Epidermal melanocyte (primary cell): ENCODE measurements around the gene SUGCT.
A peak's percentile ranks its signal among the peaks of the same experiment; 100 is the strongest.

Source experiments
- DNase-seq: peaks from one replicate; pipeline ENCODE4 v3.0.0; 2011; ENCODE audit warnings: low spot score; ENCODE audit not compliant: insufficient read length

SUGCT gene

DNA sequence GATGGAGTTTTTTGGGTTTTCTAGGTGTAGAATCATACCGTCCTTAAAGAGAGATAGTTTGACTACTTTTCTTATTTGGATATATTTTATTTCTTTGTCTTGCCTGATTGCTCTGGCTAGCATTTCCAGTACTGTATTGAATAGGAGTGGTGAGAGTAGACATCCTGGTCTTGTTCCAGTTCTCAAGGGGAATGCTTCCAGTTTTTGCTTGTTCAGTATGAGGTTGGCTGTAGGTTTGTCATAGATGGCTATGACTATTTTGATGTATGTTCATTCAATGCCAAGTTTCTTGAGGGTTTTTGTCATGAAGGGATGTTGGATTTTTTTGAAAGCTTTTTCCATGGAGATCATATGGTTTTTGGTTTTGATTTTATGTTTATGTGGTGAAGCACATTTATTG, 676.9 kb downstream of the SUGCT start:
- DNase-seq: no peak

DNA sequence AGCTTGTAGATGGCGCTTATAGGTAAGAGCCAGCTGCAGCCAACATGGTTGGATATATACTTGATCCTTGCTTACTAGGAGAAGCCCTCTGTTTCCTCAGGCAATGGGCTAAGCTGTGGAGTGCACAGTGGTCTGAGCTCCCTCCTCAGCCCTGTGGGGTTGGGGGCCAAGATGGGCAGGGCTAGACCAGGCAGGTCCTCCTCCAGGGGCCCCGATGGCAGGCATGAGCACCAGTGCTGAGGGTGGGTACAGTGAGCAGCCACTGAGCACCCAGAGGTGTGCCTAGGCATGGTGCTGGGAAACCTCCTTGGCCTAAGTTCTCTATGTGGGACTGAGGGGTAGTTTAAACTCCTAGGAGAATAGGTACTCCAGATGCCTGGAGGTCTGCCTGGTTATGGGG, 680.2 kb downstream of the SUGCT start:
- no peak for DNase-seq

- DNase-seq: no peak
Measured at GRCh38 chr7:40815512-40815911, 680.7 kb downstream of the SUGCT start.

- no peak for DNase-seq
Measured at GRCh38 chr7:40822861-40823260, 688.1 kb downstream of the SUGCT start.

DNA sequence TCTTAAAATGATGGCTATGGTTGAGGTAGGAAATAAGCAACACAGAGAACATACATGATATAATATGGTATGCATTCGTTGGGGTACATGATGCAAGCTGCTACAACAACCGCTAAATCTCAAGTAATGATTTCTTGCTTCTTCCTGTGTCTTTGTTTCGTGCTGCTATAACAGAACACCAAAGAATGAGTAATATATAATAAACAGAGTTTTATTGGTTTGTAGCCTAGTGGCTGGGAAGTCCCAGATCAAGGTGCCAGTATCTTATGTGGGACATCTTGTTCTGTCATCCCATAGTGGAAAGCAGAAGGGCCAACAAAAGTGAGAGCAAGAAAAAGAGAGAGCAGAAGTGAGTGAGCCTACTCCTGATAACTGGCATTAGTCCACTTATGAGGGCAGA, 689.7 kb downstream of the SUGCT start:
- DNase-seq: no peak

DNA sequence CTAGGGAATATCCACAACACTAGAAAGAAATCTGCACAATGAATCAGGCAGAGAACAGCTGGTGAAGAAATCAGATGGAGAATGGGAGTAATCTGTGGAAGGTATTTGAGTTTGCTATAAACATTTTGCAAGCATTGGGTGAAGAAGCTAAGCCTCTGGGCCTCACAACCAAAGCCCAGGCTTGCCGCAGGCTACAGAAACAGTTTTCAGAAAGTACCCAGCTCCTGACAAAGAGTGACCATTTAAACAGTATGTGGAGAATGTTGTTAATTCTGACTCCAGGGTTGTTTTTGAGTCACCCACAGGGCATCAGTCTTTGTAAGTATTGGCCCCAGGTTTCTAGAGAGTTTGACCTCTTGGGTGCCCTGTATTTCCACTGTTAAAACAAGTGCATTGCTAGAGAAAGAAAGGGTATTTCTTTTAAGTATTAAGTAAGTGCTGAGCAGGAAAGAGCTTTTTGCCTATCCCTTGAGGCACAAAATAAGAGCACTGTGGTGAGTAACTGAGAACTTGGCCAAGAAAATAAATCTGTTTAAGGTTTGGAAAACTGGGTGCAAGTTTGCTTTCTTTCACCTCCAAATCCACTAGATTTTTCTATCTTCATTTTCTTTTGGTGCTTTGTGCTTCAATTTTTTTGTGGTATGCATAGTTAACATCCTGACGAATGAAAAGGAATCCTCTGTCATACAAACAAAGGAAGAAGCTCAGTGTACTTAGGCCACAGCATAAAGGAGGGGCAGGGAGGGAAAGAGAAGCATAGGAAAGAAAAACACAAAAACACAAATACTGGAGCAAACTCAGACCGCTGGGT, 691.8 kb downstream of the SUGCT start:
- no peak for DNase-seq

DNA sequence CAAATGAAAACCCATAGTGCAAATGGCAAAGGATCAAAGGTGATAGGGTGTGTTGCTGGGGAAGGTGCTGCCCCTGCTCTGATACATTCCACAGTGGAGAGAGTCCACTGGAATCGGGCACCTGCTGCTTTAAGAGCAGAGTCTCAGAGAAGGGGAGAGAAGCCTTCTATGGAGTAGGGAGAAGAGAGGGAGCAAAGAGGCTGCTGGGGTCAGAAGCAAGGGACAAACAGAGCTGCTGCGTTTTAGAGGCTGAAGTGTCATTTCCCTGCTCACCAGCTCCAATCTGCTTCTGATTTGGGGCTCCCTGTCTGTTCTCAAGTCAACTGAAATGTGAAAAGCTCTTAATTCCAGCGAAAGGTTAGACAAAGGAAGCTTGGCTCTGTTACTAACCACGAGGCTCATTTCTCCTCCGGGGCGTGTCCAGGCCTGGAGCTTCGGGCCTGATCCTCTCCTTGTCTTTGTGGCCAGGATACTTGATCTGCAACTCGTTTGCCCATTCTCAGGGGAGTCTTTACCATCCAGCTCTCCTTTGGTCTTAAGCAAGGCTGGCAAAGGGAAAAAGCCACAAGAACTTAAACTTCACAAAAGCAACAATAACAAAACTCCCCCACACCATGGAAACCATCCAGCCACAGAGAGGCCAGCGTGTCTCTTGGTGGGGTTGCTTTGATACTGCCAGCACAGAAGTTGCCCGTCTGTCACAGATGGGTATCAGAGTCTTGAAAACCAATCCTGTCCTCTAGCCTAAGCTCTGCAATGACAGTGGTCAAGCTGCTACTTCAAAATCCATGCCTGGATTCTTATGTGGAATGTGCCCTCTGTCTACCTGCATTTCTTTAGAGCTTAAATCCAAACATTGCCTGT, 692.6 kb downstream of the SUGCT start:
- DNase-seq: peak; percentile 40

DNA sequence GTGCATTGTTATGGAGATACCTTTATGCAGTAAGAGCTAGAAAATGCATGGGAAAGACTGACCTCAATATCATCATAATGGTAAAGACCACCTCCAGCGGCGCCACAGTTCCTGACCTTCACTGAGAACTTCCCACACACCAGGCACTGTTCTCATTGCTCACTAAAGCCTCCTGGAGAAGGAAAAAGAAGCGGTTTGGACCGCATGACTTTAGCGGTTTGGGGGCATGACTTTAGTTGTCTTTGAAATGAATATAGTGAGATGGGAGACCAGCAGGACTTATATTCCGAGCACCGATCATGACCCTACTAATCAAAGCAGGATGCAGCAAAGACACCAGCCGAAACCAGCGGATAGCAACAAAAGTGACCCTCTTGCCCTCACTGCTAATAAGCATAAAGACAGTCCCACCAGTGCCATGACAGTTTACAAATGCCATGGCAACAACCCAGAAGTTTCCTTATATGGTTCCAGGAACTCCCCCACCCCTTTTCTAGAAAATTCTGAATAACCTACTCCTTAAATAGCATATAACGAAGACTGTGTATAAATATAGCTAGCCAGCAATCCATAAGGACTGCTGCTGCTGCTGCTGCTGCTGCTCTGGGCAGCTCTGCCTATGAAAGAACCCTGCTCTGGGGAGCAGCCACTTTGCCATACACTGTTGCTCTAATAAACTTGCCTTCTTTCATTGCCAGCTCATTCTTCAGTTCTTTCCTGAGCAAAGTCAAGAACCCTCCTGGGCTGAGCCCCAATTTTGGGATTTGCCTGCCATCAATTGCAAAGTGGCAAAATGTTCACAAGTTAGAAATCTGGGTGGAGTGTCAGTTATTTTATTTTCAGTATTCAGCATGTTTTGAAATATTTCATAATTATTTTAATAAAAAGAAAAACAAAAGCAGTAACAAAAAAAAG, 694.1 kb downstream of the SUGCT start:
- DNase-seq: no peak

DNA sequence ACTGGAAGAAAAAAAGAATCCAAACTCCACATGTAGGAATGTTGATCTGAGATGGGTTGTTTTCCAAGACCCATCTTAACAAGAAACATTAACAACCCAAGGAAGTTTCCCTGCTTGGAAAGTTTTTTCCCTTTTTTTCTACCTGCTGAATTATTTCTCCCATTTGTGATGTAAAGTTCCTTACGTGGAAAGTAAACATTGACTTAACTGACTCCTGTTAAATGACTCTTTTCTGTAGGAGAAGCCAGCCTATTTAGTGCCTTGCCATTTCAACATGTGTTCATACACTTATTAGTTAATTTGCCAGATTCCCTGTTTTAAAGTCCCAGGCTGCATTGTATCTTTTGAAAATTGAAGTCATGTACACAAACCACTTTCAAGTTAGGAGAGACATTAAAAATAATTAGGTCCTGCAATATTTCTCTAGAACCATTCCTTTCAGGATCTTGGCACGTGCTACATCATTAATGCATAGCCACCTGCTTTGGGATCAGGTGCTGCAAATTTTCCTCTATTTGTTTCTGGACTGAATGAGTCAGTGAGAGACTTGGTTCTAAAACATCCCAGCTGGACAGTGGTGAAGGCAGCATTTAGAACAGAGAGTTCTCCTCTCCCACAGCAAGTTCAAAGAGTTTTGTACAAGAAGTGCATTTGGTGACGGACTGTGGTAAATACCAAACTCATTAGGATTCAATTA, 698.5 kb downstream of the SUGCT start:
- DNase-seq: no peak

GRCh38 chr7:40833888-40834234, 699.1 kb downstream of the SUGCT start:
- no peak for DNase-seq

DNA sequence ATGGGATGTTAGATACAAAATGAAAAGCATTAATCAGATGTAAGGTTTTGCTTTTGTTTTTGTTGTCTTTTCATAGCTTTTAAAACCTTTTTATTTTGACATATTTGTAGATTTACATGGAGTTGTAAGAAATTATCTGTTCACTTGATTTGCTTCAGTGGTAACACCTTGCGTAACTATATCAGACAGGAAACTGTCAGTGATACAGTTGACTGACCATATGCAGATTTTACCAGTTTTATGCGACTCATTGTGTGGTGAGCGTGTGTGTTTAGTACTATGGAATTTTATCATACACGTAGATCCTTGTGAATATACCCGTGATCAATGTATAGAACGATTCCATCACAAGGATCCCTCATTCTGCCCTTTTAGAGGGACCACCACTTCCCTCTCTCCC, 701.4 kb downstream of the SUGCT start:
- DNase-seq: no peak

DNA sequence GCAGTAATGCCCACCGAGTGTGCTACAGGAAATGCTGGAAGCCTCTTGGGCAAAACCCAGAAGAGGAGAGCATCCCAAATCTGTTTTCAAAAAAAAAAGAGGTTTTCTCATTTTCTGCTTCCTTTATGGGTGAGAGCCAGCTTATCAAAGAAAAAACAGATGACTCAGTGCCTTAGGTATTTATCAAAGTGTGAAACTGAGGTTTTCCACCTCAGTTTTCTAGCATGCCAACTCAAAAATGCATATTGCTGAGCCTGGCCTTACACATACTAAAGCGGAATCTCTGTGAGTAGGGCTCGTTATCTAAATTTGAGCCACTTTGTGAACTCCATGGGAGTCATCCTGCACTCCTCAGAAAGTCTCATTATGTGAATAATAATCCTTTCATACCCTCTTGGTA, 705.1 kb downstream of the SUGCT start:
- DNase-seq: no peak

GRCh38 chr7:40840990-40841389, 706.2 kb downstream of the SUGCT start:
- no peak for DNase-seq

GRCh38 chr7:40842641-40843040, 707.8 kb downstream of the SUGCT start:
- no peak for DNase-seq

GRCh38 chr7:40843338-40843985, 708.7 kb downstream of the SUGCT start:
- DNase-seq: no peak

GRCh38 chr7:40845943-40846342, 711.1 kb downstream of the SUGCT start:
- DNase-seq: no peak

GRCh38 chr7:40847921-40848320, 713.1 kb downstream of the SUGCT start:
- no peak for DNase-seq

DNA sequence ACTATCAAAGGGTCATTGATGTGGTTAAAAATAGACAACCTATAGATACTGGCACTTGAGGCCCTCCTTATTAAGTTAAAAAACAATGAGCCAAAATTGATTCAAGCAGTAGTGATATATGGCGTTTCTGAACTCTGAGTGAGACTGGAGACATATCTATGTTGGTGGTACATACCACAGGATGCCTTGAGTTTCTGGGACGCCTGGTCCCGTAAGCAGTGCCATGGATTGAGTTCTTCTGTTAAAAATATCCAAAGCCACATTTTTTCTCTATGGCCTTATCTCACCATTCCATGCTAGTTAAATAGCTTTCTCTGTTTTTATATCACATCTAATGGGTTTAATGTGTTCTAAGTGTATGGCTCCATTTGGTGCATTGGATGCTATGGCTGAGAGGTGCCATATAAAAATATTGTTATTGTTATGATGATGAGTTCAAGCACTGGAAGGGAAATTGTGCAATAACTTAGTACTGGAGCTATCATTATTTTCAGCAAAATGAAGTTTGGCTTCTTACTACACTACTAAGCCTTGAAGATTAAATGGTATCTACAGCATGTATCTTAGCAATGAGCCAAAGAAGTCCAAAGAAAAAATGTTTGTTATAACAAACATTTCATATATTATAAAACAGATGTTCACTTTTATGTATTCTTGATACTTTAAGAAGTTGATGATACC, 713.9 kb downstream of the SUGCT start:
- DNase-seq: no peak

- no peak for DNase-seq
Measured at GRCh38 chr7:40850017-40850416, 715.2 kb downstream of the SUGCT start.

- DNase-seq: no peak
Measured at GRCh38 chr7:40851001-40851400, 716.2 kb downstream of the SUGCT start.
